ENCODE data around the gene CELF1.

The CELF1 gene

DNA sequence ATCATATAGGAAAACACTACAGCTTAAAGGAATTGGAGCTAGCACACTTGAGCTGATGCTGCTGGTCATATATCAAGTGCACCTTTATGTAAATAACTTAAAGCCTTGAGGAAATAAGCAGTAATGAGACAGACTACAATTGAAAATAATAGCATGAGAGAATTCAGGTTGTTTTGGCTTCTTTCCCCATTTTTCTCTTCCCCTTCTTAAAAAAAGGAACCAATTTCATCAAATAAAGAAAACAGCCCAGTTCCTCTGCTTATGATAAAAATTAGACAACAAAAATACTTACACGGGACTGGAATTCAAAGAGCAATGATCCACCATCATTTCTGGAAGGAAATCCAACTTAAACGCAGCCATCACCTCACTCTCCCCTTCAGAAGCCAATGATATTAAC is 53.8 kb downstream of the CELF1 start:
- no peak overlapping the region for H3K4me2 ChIP-seq (ENCODE audit: low read length, poor library complexity, severe bottlenecking)
- 100% methylated on average over 2 of the region's 2 CpGs for WGBS
- DNase-seq, result no peak

DNA sequence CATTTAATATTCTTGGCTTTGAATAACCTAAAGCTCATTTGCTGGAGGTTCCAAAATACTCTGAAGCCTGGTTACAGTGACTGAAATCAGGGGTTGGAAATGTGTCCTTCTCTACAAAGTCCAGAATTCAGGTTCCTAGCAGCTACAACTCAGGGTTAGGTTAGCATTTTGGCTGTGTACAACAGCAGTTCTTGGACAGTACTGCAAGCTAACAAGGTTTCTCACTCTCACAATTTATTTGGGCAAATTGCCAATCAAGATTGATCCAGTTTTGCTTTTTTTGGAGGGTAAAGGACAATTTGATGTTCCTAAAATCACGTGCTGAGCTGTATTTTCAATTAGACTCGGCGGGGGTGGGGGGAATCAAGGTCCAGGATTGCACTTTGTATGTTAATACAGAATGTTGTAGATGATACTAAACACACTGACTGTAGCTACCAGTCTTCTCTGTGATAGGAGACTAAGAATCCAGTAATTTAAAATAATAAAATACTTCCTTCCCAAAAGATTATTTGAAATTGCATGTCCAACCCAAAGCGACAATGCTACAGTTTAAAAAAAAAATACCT is 54.3 kb downstream of the CELF1 start:
- Histone ChIP-seq H2BK120ac (ENCODE audit: low read depth, low read length) (no peak overlapping the region), H2BK5ac (ENCODE audit: low read depth, low read length, poor library complexity, severe bottlenecking) (no peak overlapping the region), H3K27me3 (ENCODE audit: control insufficient read depth in 1 of 2, insufficient read depth in 1 of 2, low read length in 2 of 2) (no peaks in the 10 kb centered on the region), H2BK15ac (ENCODE audit: low read depth, poor library complexity, severe bottlenecking) (no peak overlapping the region), H3K4me2 (ENCODE audit: low read length, poor library complexity, severe bottlenecking) (no peak overlapping the region), H2AK5ac (ENCODE audit: low read length, severe bottlenecking) (no peak overlapping the region), H4K8ac (ENCODE audit: low read length) (no peak overlapping the region), H3K14ac (ENCODE audit: low read length in 2 of 2) (no peak overlapping the region), H3K27ac (ENCODE audit: low read length, poor library complexity, severe bottlenecking) (no peak overlapping the region), H3K23ac (ENCODE audit: low read length in 2 of 2) (no peak overlapping the region), H3K4ac (ENCODE audit: low read depth in 1 of 2, low read length in 2 of 2) (no peak overlapping the region), H3K36me3 (ENCODE audit: control insufficient read depth in 1 of 2, insufficient read depth in 2 of 2, low read depth in 1 of 2, low read length in 2 of 2) (peaks cover 0 to 64% of the 10 kb centered on the region in 2 experiments), H3K9me3 (ENCODE audit: control insufficient read depth, low read length) (no peaks in the 10 kb centered on the region), H3K4me3 (ENCODE audit: insufficient read depth in 1 of 2, low read depth in 1 of 2, low read length in 2 of 2) (no peak overlapping the region), H3K18ac (ENCODE audit: low read depth in 1 of 2, low read length in 2 of 2) (no peak overlapping the region), H3K4me1 (ENCODE audit: control insufficient read depth, insufficient read depth, low read depth, low read length) (peaks cover 3% of the 10 kb centered on the region), H3K9ac (ENCODE audit: low read length) (no peak overlapping the region), H3K79me1 (replicated peaks; ENCODE audit: low read length, poor library complexity, severe bottlenecking) (peaks cover 10% of the 10 kb centered on the region), H4K91ac (ENCODE audit: low read length) (no peak overlapping the region), H2BK12ac (ENCODE audit: low read length in 2 of 2) (peak overlapping the region in 1 of 2 experiments; percentile 21), H2AFZ (ENCODE audit: low read depth, low read length) (no peak overlapping the region)
- 98% methylated on average over 4 of the region's 4 CpGs for WGBS
- no peak for DNase-seq

More for the DNA sequence above, 53.8 kb downstream of the CELF1 start:
- no peak overlapping the region for H2BK120ac ChIP-seq (ENCODE audit: low read depth, low read length)
- H3K9ac ChIP-seq (ENCODE audit: low read length), result no peak overlapping the region
- no peak overlapping the region for H4K91ac ChIP-seq (ENCODE audit: low read length)
- no peak overlapping the region for H3K27ac ChIP-seq (ENCODE audit: low read length, poor library complexity, severe bottlenecking)
- no peak overlapping the region for H3K23ac ChIP-seq (ENCODE audit: low read length in 2 of 2)
- no peaks in the 10 kb centered on the region for H3K9me3 ChIP-seq (ENCODE audit: control insufficient read depth, low read length)
- H3K36me3 ChIP-seq (ENCODE audit: control insufficient read depth in 1 of 2, insufficient read depth in 2 of 2, low read depth in 1 of 2, low read length in 2 of 2), result peaks cover under 1 to 59% of the 10 kb centered on the region in 2 experiments
- H3K4me3 ChIP-seq (ENCODE audit: insufficient read depth in 1 of 2, low read depth in 1 of 2, low read length in 2 of 2), result no peak overlapping the region
- H4K8ac ChIP-seq (ENCODE audit: low read length), result no peak overlapping the region
- H3K4me1 ChIP-seq (ENCODE audit: control insufficient read depth, insufficient read depth, low read depth, low read length), result peaks cover 5% of the 10 kb centered on the region
- no peak overlapping the region for H2BK12ac ChIP-seq (ENCODE audit: low read length in 2 of 2)
- no peaks in the 10 kb centered on the region for H3K27me3 ChIP-seq (ENCODE audit: control insufficient read depth in 1 of 2, insufficient read depth in 1 of 2, low read length in 2 of 2)
- H3K79me1 ChIP-seq (replicated peaks; ENCODE audit: low read length, poor library complexity, severe bottlenecking), result peaks cover 10% of the 10 kb centered on the region
- H3K18ac ChIP-seq (ENCODE audit: low read depth in 1 of 2, low read length in 2 of 2), result no peak overlapping the region
- H3K14ac ChIP-seq (ENCODE audit: low read length in 2 of 2), result no peak overlapping the region
- no peak overlapping the region for H2BK15ac ChIP-seq (ENCODE audit: low read depth, poor library complexity, severe bottlenecking)
- no peak overlapping the region for H3K4ac ChIP-seq (ENCODE audit: low read depth in 1 of 2, low read length in 2 of 2)
- no peak overlapping the region for H2AK5ac ChIP-seq (ENCODE audit: low read length, severe bottlenecking)
- H2BK5ac ChIP-seq (ENCODE audit: low read depth, low read length, poor library complexity, severe bottlenecking), result no peak overlapping the region
- no peak overlapping the region for H2AFZ ChIP-seq (ENCODE audit: low read depth, low read length)

DNA sequence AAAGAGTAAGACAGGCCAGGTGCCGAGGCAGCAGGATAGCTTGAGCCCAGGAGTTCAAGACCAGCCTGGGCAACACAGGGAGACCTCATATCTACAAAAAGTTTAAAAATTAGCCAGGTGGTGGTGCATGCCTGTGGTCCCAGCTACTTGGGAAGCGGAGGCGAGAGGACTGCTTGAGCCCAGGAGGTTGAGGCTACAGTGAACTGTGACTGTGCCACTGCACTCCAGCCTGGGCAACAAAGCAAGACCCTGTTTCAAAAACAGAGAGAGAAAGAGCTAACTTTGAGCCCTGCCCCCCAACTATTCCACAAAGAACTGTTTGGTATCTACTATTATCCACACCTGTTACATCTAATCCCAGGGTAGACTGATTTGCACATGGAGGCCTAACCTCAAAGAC is 54.8 kb downstream of the CELF1 start:
- H2BK120ac ChIP-seq (ENCODE audit: low read depth, low read length), result no peak overlapping the region

DNA sequence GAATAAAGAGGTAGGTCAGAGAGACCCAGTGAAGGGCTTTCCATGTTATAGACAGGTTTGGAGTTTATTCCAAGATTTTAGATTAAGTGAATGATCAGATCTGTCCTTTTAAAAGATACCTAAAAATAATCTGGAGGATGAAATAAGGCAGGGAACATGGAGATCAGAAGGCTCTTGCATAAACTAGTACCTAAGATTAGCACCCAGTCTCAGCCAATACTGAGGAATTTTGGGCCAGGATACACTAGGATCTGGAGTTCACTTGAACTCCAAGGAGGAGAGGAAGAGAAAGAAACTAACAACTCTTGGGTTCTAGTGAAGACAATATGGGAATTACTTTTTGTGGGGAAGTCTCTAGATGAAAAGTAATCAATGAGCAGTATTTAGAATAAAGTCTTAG is 56.1 kb downstream of the CELF1 start:
- no peak overlapping the region for H3K4ac ChIP-seq (ENCODE audit: low read depth in 1 of 2, low read length in 2 of 2)
- no peaks in the 10 kb centered on the region for H3K9me3 ChIP-seq (ENCODE audit: control insufficient read depth, low read length)
- H3K4me2 ChIP-seq (ENCODE audit: low read length, poor library complexity, severe bottlenecking), result no peak overlapping the region
- H3K9ac ChIP-seq (ENCODE audit: low read length), result no peak overlapping the region
- H3K23ac ChIP-seq (ENCODE audit: low read length in 2 of 2), result no peak overlapping the region
- H3K4me3 ChIP-seq (ENCODE audit: insufficient read depth in 1 of 2, low read depth in 1 of 2, low read length in 2 of 2), result no peak overlapping the region
- H4K8ac ChIP-seq (ENCODE audit: low read length), result no peak overlapping the region
- no peak overlapping the region for H2BK12ac ChIP-seq (ENCODE audit: low read length in 2 of 2)
- DNase-seq, result no peak
- no peaks in the 10 kb centered on the region for H3K27me3 ChIP-seq (ENCODE audit: control insufficient read depth in 1 of 2, insufficient read depth in 1 of 2, low read length in 2 of 2)
- no peak overlapping the region for H2AK5ac ChIP-seq (ENCODE audit: low read length, severe bottlenecking)
- H2BK15ac ChIP-seq (ENCODE audit: low read depth, poor library complexity, severe bottlenecking), result no peak overlapping the region
- H3K36me3 ChIP-seq (ENCODE audit: control insufficient read depth in 1 of 2, insufficient read depth in 2 of 2, low read depth in 1 of 2, low read length in 2 of 2), result peaks cover 7 to 67% of the 10 kb centered on the region in 2 experiments
- H2BK5ac ChIP-seq (ENCODE audit: low read depth, low read length, poor library complexity, severe bottlenecking), result no peak overlapping the region
- no peak overlapping the region for H2AFZ ChIP-seq (ENCODE audit: low read depth, low read length)
- H4K91ac ChIP-seq (ENCODE audit: low read length), result no peak overlapping the region
- H3K27ac ChIP-seq (ENCODE audit: low read length, poor library complexity, severe bottlenecking), result no peak overlapping the region
- peaks cover 3% of the 10 kb centered on the region for H3K4me1 ChIP-seq (ENCODE audit: control insufficient read depth, insufficient read depth, low read depth, low read length)
- H2BK120ac ChIP-seq (ENCODE audit: low read depth, low read length), result no peak overlapping the region
- no peak overlapping the region for H3K14ac ChIP-seq (ENCODE audit: low read length in 2 of 2)
- H3K18ac ChIP-seq (ENCODE audit: low read depth in 1 of 2, low read length in 2 of 2), result no peak overlapping the region
- H3K79me1 ChIP-seq (replicated peaks; ENCODE audit: low read length, poor library complexity, severe bottlenecking), result peaks cover 13% of the 10 kb centered on the region

More for the DNA sequence above, 54.8 kb downstream of the CELF1 start:
- DNase-seq, result no peak
- Histone ChIP-seq H3K18ac (ENCODE audit: low read depth in 1 of 2, low read length in 2 of 2) (no peak overlapping the region), H2AFZ (ENCODE audit: low read depth, low read length) (no peak overlapping the region), H2BK15ac (ENCODE audit: low read depth, poor library complexity, severe bottlenecking) (no peak overlapping the region), H3K4me1 (ENCODE audit: control insufficient read depth, insufficient read depth, low read depth, low read length) (peaks cover 3% of the 10 kb centered on the region), H3K23ac (ENCODE audit: low read length in 2 of 2) (no peak overlapping the region), H4K91ac (ENCODE audit: low read length) (no peak overlapping the region), H3K27ac (ENCODE audit: low read length, poor library complexity, severe bottlenecking) (no peak overlapping the region), H3K4ac (ENCODE audit: low read depth in 1 of 2, low read length in 2 of 2) (no peak overlapping the region), H3K9ac (ENCODE audit: low read length) (no peak overlapping the region), H3K14ac (ENCODE audit: low read length in 2 of 2) (no peak overlapping the region), H2BK12ac (ENCODE audit: low read length in 2 of 2) (no peak overlapping the region), H3K4me2 (ENCODE audit: low read length, poor library complexity, severe bottlenecking) (no peak overlapping the region), H4K8ac (ENCODE audit: low read length) (peak overlapping the region; percentile 24), H2BK5ac (ENCODE audit: low read depth, low read length, poor library complexity, severe bottlenecking) (no peak overlapping the region), H3K79me1 (replicated peaks; ENCODE audit: low read length, poor library complexity, severe bottlenecking) (peaks cover 10% of the 10 kb centered on the region), H3K36me3 (ENCODE audit: control insufficient read depth in 1 of 2, insufficient read depth in 2 of 2, low read depth in 1 of 2, low read length in 2 of 2) (peaks cover 0 to 67% of the 10 kb centered on the region in 2 experiments), H2AK5ac (ENCODE audit: low read length, severe bottlenecking) (no peak overlapping the region), H3K9me3 (ENCODE audit: control insufficient read depth, low read length) (no peaks in the 10 kb centered on the region), H3K4me3 (ENCODE audit: insufficient read depth in 1 of 2, low read depth in 1 of 2, low read length in 2 of 2) (no peak overlapping the region), H3K27me3 (ENCODE audit: control insufficient read depth in 1 of 2, insufficient read depth in 1 of 2, low read length in 2 of 2) (no peaks in the 10 kb centered on the region)
- 99% methylated on average over 3 of the region's 3 CpGs for WGBS

Measured in mesenchymal stem cell (in vitro differentiated cells and primary cell).